Caco-2 (cell line): ENCODE results near the gene CRNN. TPM values are rescaled to one million over a fixed set of nuclear protein-coding genes. Genes with fewer than 3 reads are reported as not detected.

ENCODE experiments used
- Bru-seq: library from RNA; stranded (reverse); fragments of 400-500 nt; gene quantifications from one replicate; lab custom pipeline; 2021; lab: Mats Ljungman, UMichigan
- BruChase-seq, 2 experiments: library from RNA; stranded (reverse); fragments of 400-500 nt; gene quantifications; one replicate each; lab custom pipeline; 2021; lab: Mats Ljungman, UMichigan
- BruUV-seq: library from RNA; stranded (reverse); fragments of 400-500 nt; replicated peaks from 2 replicates; lab custom pipeline; 2021; lab: Mats Ljungman, UMichigan
- CTCF ChIA-PET: fragments of 300-600 bp; sonication (Branson Sonifier 250); formaldehyde crosslinking; loops from one replicate; lab custom pipeline; 2022; ENCODE audit warnings: antibody characterized with exemption; lab: Charles Lee
- POLR2A ChIA-PET: fragments of 300-600 bp; sonication (Branson Sonifier 250); formaldehyde crosslinking; loops from one replicate; lab custom pipeline; 2022; ENCODE audit warnings: antibody characterized with exemption; lab: Charles Lee
- DNase-seq, 2 experiments: peaks; one replicate each; pipeline versions ENCODE4 v3.0.0 to v3.0.0-alpha.2; 2020 to 2022
- H3K27me3 ChIP-seq: replicated peaks from 2 replicates; pipeline ENCODE4 v1.6.0; 2011; ENCODE audit warnings: low read length; ENCODE audit not compliant: control insufficient read depth, insufficient read depth
- H3K36me3 ChIP-seq: 2 replicates; pipeline ENCODE4 v1.5.1; 2011; ENCODE audit warnings: low read length; ENCODE audit not compliant: control insufficient read depth, insufficient read depth
- H3K4me1 ChIP-seq: fragments of 250-450 bp; sonication (Bioruptor Pico); 2 replicates; pipeline ENCODE4 v1.5.1; 2020; ENCODE audit warnings: mild to moderate bottlenecking
- H3K4me3 ChIP-seq: 2 replicates; pipeline ENCODE4 v1.5.1; 2011; ENCODE audit warnings: low read depth, mild to moderate bottlenecking, control low read depth, low read length
- H3K9me3 ChIP-seq: fragments of 250-450 bp; sonication (Bioruptor Pico); 2 replicates; pipeline ENCODE4 v1.5.1; 2020; ENCODE audit warnings: mild to moderate bottlenecking, moderate library complexity
- H3K27ac Mint-ChIP-seq: one replicate; pipeline ENCODE4 v1.8.0; 2022; ENCODE audit warnings: mixed read lengths; ENCODE audit not compliant: unreplicated experiment
- H3K27me3 Mint-ChIP-seq: one replicate; pipeline ENCODE4 v1.8.0; 2022; ENCODE audit warnings: mixed read lengths; ENCODE audit not compliant: insufficient read depth, unreplicated experiment
- H3K36me3 Mint-ChIP-seq: one replicate; pipeline ENCODE4 v1.8.0; 2022; ENCODE audit warnings: mild to moderate bottlenecking, mixed read lengths; ENCODE audit not compliant: insufficient read depth, unreplicated experiment
- H3K4me1 Mint-ChIP-seq: one replicate; pipeline ENCODE4 v1.8.0; 2022; ENCODE audit warnings: low read depth, mixed read lengths; ENCODE audit not compliant: unreplicated experiment
- H3K4me3 Mint-ChIP-seq: one replicate; pipeline ENCODE4 v1.8.0; 2022; ENCODE audit warnings: mild to moderate bottlenecking, moderate library complexity, mixed read lengths; ENCODE audit not compliant: unreplicated experiment
- H3K9me3 Mint-ChIP-seq: one replicate; pipeline ENCODE4 v1.8.0; 2022; ENCODE audit warnings: mixed read lengths; ENCODE audit not compliant: unreplicated experiment
- CTCF ChIP-seq, 2 experiments: fragments of 200-600 bp in 1 of 2; IDR thresholded peaks; 1 replicate in 1 of 2; 2 replicates in 1 of 2; pipeline versions ENCODE4 v1.5.1 to v1.8.0; 2011 to 2022; ENCODE audit warnings: antibody characterized with exemption in 1 of 2, control low read depth in 1 of 2, inconsistent platforms in 1 of 2, low read depth in 1 of 2, low read length in 1 of 2, mild to moderate bottlenecking in 1 of 2, moderate library complexity in 1 of 2; ENCODE audit not compliant: insufficient read depth in 1 of 2, severe bottlenecking in 1 of 2, unreplicated experiment in 1 of 2
- intact Hi-C: fragments of 100-400 bp; cut with micrococcal nuclease; formaldehyde crosslinking; loops from one replicate; pipeline ENCODE4 v1.10.0; 2022; ENCODE audit not compliant: unreplicated experiment
- long read RNA-seq: library from polyadenylated mRNA; stranded (forward); transcript quantifications from one replicate; pipeline ENCODE4 v2.0.0, GENCODE V29; 2022
- total RNA-seq: library from RNA; stranded (reverse); gene quantifications from 2 replicates; pipeline ENCODE4 v1.2.3, GENCODE V29; 2022

The CRNN gene
- total RNA-seq, result not detected in 2 replicates
- Bru-seq, nascent RNA, result not detected
- BruChase-seq, experiment 1, labeled RNA remaining after a 2-hour chase, result not detected
- not detected for BruChase-seq, experiment 2, labeled RNA remaining after a 6-hour chase
- long read RNA-seq, result 0 reads

DNA sequence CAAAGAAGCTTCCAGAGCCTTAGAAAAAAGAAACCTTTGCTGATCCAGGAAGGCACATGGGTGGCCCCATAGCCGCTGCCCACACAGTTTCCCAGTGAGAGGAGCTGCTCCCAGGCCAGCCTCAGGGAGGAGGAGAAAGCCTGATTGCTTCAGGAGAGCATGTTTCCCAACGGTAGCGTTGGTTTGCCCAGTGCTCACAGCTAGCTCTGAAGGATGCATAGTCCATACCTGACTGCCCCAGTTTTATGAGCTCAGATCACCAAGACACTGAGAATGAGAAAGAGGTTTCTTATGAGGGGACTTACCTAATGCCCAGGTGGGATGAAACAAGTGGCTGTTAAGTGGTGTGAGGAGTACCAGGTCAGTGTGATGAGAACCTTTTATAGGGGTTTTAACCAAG, at the start of gene CRNN:
TSS of gene CRNN (minus strand) at position 355 of the 400 bp plus-strand sequence. CDS start 2,030 bp downstream, outside the sequence.
- no peak within 1 kb of the TSS for H3K4me3 ChIP-seq
- intact Hi-C loops, result no loop called here
- no peaks in the 10 kb centered on the region for H3K36me3 ChIP-seq
- H3K27me3 Mint-ChIP-seq, result peaks cover 29% of the 10 kb centered on the region
- ChIA-PET POLR2A (no interaction called here), CTCF (interaction anchor here (0.7 kb wide), 1 partner anchor 171 kb away, joined by 5 read pairs; no protein-coding TSS in a partner anchor)
- H3K4me3 Mint-ChIP-seq, result no peak within 1 kb of the TSS
- H3K4me1 Mint-ChIP-seq, result no peaks in the 10 kb centered on the region
- no peak for TF ChIP-seq CTCF (IDR thresholded peaks at IDR 0.05; ENCODE audit: insufficient read depth in 1 of 2, low read depth in 1 of 2, low read length in 1 of 2, severe bottlenecking in 1 of 2, unreplicated experiment in 1 of 2)
- no peaks in the 10 kb centered on the region for H3K4me1 ChIP-seq
- peaks cover 1% of the 10 kb centered on the region; the same call in 1 of the 2 replicates for H3K27me3 ChIP-seq
- no peak for DNase-seq
- no peaks in the 10 kb centered on the region for H3K9me3 Mint-ChIP-seq
- no peaks in the 10 kb centered on the region for H3K9me3 ChIP-seq
- no peaks in the 10 kb centered on the region for H3K36me3 Mint-ChIP-seq
- H3K27ac Mint-ChIP-seq, result no peak within 1 kb of the TSS
- no TSS peak for BruUV-seq

GRCh38 chr1:152462636-152463035, 48.6 kb upstream of the CRNN start:
- no peaks in the 10 kb centered on the region for H3K4me1 ChIP-seq
- peaks cover 7% of the 10 kb centered on the region; the same call in 1 of the 2 replicates for H3K9me3 ChIP-seq
- no peaks in the 10 kb centered on the region for H3K4me1 Mint-ChIP-seq
- no peak overlapping the region for H3K27ac Mint-ChIP-seq
- POLR2A ChIA-PET, result no interaction called here
- no peaks in the 10 kb centered on the region for H3K36me3 Mint-ChIP-seq
- intact Hi-C loops, result no loop called here
- TF ChIP-seq CTCF (IDR thresholded peaks at IDR 0.05; ENCODE audit: insufficient read depth in 1 of 2, low read depth in 1 of 2, low read length in 1 of 2, severe bottlenecking in 1 of 2, unreplicated experiment in 1 of 2), result no peak
- H3K27me3 ChIP-seq, result no peaks in the 10 kb centered on the region
- no peak overlapping the region for H3K4me3 ChIP-seq
- H3K36me3 ChIP-seq, result no peaks in the 10 kb centered on the region
- no peak for DNase-seq
- H3K9me3 Mint-ChIP-seq, result peaks cover 9% of the 10 kb centered on the region
- H3K4me3 Mint-ChIP-seq, result no peak overlapping the region
- BruUV-seq, result no TSS peak
- peaks cover 5% of the 10 kb centered on the region for H3K27me3 Mint-ChIP-seq
- CTCF ChIA-PET, result no interaction called here

DNA sequence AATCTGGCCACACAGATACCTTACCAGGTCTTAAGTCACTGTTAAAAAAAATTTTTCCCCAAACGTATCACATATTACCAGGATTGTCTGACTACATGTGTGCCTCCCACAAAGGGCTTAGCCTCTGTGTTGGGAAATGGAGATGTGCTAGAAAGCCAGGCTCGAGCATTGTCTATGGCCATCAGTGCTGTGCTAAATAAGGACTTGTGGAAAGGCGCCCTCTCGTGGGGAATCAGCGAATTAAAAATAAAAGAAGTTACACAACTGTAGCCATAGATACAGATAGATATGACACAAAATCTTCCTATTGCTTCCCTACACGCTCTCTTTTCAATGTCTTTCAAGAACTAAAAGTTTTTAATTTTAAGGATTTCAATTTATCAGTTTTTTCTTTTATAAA, 47.5 kb upstream of the CRNN start:
- intact Hi-C loops, result no loop called here
- no peaks in the 10 kb centered on the region for H3K36me3 Mint-ChIP-seq
- Histone ChIP-seq H3K4me1 (no peaks in the 10 kb centered on the region), H3K9me3 (peaks cover 6% of the 10 kb centered on the region; the same call in 1 of the 2 replicates), H3K27me3 (no peaks in the 10 kb centered on the region), H3K36me3 (no peaks in the 10 kb centered on the region), H3K4me3 (no peak overlapping the region)
- H3K4me1 Mint-ChIP-seq, result no peaks in the 10 kb centered on the region
- peak; percentile 32 to 49 for TF ChIP-seq CTCF (IDR thresholded peaks at IDR 0.05; ENCODE audit: insufficient read depth in 1 of 2, low read depth in 1 of 2, low read length in 1 of 2, severe bottlenecking in 1 of 2, unreplicated experiment in 1 of 2)
- BruUV-seq, result no TSS peak
- H3K4me3 Mint-ChIP-seq, result no peak overlapping the region
- H3K27ac Mint-ChIP-seq, result no peak overlapping the region
- ChIA-PET POLR2A (no interaction called here), CTCF (no interaction called here)
- no peaks in the 10 kb centered on the region for H3K9me3 Mint-ChIP-seq
- H3K27me3 Mint-ChIP-seq, result no peaks in the 10 kb centered on the region
- DNase-seq, result peak; percentile 47 to 61
